HG03354 (cell line): ENCODE data around the gene SLC15A2.
"Not testable (repeated sequence)": the region's sequence is repeated elsewhere in the genome, so short reads cannot be mapped to it uniquely, and the experiment has no call there.

Experiments used
- ATAC-seq: cut with Tn5 transposase; IDR thresholded peaks from one replicate; pipeline ENCODE4 v1.9.1; 2021; ENCODE audit warnings: mild to moderate bottlenecking; ENCODE audit not compliant: unreplicated experiment, poor library complexity, severe bottlenecking

Gene SLC15A2

GRCh38 chr3:121894301-121894990 is at the start of gene SLC15A2:
SLC15A2 (plus strand) TSS chr3:121894401; CDS start chr3:121894477, 76 bp downstream.
- ATAC-seq = no peak

DNA sequence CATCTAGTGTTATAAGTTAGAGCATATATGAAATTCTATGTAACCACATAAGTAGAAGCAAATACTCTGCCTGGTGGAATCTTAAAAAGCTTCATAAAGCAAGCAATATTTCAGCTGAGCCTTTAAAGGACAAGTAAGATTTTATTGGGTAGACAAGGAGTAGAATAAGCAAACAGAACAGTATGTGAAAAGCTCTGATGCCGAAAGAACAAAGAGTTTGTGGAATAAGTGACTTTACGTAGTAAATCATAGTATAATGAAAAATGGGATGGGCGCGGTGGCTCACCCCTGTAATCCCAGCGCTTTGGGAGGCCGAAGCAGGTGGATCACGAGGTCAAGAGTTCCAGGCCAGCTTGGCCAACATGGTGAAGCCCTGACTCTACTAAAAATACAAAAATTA is 49.3 kb upstream of the SLC15A2 start:
- no peak for ATAC-seq

DNA sequence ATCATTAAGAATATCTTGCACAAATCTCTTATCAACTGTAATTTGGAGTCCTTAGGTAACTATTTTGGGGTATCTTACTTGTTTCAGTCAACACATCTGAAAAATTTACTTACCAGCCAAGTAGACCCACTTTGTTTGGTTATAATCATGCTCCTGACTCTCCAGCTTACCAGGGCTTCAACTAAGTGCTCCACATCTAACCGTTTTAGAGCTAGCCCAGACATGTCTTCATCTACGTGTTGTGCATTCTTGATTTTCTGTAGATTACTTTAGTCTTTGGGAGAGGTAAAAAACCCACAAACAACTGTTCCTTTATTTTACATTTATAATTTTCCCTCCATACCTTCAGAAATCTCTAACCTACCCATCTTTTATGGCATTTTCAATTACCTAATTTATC is 41.9 kb upstream of the SLC15A2 start:
- no peak for ATAC-seq

- ATAC-seq = no peak
Measured at GRCh38 chr3:121855555-121855954, 38.6 kb upstream of the SLC15A2 start.

DNA sequence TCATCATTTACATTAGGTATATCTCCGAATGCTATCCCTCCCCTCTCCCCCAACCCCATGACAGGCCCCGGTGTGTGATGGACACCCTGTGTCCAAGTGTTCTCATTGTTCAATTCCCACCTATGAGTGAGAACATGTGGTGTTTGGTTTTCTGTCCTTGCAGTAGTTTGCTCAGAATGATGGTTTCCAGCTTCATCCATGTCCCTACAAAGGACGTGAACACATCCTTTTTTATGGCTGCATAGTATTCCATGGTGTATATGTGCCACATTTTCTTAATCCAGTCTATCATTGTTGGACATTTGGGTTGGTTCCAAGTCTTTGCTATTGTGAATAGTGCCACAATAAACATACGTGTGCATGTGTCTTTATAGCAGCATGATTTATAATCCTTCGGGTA is 36.4 kb upstream of the SLC15A2 start:
- not testable (repeated sequence) for ATAC-seq

- ATAC-seq = not testable (repeated sequence)
Measured at GRCh38 chr3:121863247-121863646, 31.0 kb upstream of the SLC15A2 start.

GRCh38 chr3:121863801-121864200 is 30.4 kb upstream of the SLC15A2 start:
- no peak for ATAC-seq

- ATAC-seq = no peak
Measured at GRCh38 chr3:121869736-121870135, 24.5 kb upstream of the SLC15A2 start.

GRCh38 chr3:121870717-121871116 is 23.5 kb upstream of the SLC15A2 start:
- ATAC-seq = no peak

GRCh38 chr3:121871430-121871829 is 22.8 kb upstream of the SLC15A2 start:
- ATAC-seq = no peak

DNA sequence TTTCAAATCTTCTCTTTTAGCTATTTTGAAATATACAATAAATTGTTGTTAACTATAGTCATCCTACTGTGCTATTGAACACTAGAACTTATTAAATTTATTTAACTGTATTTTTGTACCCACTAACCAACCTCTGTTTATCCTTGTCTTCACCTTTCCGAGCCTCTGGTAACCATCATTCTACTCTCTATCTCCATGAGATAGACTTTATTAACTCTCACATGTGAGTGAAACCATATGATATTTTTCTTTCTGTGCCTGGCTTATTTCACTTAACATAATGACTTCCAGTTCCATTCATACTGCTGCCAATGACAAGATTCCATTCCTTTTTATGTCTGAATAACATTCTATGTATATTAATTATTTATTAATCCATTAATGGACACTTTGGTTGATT is 15.8 kb upstream of the SLC15A2 start:
- ATAC-seq = no peak

DNA sequence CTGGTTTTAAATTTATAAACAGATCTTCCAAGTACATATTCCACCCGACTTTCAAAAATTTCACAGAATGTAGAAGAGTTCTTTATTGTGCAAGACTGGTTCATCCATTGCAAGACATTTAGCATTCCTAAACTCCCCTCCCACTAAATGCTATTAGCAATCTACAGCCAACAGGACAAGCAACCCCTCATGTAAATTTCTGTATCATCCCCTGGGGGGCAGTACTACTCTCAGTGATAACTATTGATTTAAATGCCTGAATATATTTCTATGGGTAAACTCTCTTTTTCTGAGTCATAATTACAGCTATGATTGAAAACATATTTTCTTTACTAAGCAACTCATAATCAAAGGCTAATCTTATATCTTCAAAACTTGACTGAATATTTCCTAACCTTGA is 10.7 kb upstream of the SLC15A2 start:
- no peak for ATAC-seq

GRCh38 chr3:121885386-121885785 is 8.8 kb upstream of the SLC15A2 start:
- ATAC-seq = no peak

- no peak for ATAC-seq
Measured at GRCh38 chr3:121895121-121895520, 920 bp downstream of the SLC15A2 start.

DNA sequence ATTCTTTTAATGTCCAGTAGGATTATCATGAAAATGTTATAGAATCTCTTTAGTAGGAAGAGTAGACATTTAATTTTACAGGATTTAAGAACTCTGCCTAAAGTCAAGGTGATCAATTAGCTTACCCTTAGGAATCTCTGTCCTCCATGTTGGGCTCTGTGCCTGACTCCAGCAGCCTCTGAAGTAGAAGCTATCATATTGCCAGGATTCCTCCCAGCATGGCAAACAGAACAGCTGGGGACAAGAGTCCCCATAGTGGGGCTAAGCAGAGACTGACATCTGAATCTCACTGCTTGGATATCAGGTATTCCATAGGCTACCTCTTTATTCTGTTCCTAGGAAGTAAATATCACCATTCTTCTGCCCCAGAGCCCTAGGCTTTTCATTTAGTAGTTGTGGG is 1.5 kb downstream of the SLC15A2 start:
- no peak for ATAC-seq

DNA sequence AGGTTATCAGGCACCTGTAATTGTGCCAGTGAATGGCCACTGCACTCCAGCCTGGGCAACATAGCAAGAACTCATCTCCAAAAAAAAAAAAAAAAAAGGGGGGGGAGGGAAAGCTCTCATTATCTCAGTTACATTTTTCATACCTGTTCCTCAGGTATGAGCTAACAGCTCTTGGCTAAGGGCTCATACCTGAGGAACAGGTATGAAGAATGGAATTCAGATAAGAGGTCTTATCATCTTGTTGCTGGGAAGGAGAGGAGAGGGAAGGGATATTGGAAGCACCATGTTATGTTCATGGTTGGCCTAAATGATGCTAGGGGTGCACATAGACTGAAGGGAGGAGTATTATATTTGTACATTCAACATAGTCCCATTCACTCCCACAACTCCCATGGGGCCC is 2.6 kb downstream of the SLC15A2 start:
- ATAC-seq = no peak

- ATAC-seq = no peak
Measured at GRCh38 chr3:121897296-121897695, 3.1 kb downstream of the SLC15A2 start.

DNA sequence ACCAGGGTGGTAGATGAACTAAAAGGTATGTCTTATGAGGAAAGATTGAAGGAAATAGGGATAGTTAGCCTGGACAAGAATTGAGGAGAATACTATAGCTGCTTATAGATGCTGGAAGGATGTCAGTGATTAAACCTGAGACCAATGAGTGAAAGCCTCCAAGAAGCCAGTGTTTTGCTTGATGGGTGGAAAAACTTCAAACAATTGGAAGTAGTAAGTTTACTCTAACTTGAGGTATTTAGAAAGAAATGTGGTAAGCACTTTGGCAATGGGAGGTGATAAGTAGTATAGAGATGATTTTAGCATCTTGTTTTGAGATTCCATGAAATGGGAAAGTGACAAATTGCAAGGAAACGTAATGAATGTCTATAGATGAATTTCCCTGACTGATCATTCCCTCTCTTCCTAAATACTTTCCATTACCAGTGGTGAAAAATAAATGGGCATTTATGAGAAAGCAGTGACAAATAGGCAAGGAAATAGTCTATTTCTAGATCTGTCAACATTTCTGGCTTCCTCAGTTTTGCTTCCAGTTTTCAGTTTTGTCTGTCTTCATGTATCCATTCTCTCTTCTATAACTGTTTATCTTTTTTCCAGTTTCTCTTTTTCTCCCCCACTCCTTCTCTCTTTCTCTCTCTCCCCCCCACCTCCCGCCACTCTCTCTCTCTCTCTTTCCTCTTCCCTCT is 19.2 kb downstream of the SLC15A2 start:
- ATAC-seq = no peak

DNA sequence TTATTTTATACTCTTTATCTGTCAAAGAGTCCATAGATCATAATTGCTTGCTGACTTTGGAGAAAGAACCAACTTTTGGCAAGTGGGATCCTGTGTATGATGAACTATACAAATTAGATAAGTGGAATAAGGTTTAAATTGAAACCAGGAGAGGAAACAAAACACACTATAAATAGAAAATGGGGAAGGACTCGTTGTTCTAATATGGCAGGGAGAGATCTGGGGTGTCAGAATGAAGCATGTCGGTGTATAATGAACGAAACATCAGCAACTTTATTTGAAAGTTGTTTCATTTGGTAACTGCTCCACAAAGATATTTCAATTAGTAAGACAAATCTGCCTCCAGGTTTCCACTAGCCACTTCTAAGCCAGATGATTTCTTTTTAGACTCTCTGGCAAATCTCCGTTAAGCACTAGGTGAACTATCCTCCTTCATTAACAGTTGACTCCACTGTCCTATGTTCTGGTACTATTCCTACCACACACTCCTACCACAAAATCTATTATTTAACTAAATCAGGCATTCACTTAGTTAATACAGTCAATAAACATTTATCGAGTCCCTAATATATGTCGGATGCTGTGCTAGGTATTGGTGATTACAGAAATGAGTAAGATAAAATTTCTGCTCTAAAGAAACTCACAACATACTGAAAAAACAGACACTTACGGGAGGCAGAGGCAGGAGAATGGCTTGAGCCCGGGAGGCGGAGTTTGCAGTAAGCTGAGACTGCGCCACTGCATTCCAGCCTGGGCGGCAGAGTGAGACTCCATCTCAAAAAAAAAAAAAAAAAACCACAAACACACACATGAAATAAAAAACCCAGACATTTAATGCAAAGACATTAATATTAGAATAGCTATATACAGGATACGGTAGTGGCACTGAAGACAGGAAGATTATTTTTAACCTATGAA is 20.1 kb downstream of the SLC15A2 start:
- no peak for ATAC-seq

- no peak for ATAC-seq
Measured at GRCh38 chr3:121916189-121916588, 22.0 kb downstream of the SLC15A2 start.
